CD4-positive, alpha-beta T cell (primary cell): ENCODE measurements around the gene PARVB. TPM values are rescaled to one million over a fixed set of nuclear protein-coding genes. Genes with fewer than 3 reads are reported as not detected.

ENCODE experiments used
- ATAC-seq: fragments of 200-7000 bp; cut with Tn5 transposase; one replicate; pipeline ENCODE4 v1.10.0; 2022; ENCODE audit warnings: mild to moderate bottlenecking; ENCODE audit not compliant: poor library complexity
- CTCF ChIA-PET: fragments of 350-600 bp; sonication (Branson Sonifier 250); formaldehyde crosslinking; loops from one replicate; lab custom pipeline; 2021; ENCODE audit warnings: antibody characterized with exemption, inconsistent platforms; lab: Charles Lee
- POLR2A ChIA-PET: fragments of 350-600 bp; sonication (Branson Sonifier 250); formaldehyde crosslinking; loops from one replicate; lab custom pipeline; 2021; ENCODE audit warnings: antibody characterized with exemption, inconsistent platforms; lab: Charles Lee
- DNase-seq, 14 experiments: peaks; one replicate each; pipeline ENCODE4 v3.0.0-alpha.2; 2013 to 2020; ENCODE audit warnings: mixed read lengths in 2 of 14
- H3K27ac ChIP-seq, 2 donors: one replicate each; pipeline versions ENCODE4 v1.5.1 to v1.7.0; 2013; ENCODE audit warnings: low read length in 2 of 2, low read depth in 1 of 2, mild to moderate bottlenecking in 1 of 2
- H3K27me3 ChIP-seq, 2 experiments: 1 replicate in 1 of 2; 2 replicates in 1 of 2; pipeline versions ENCODE4 v1.6.1 to v1.7.0; 2013; ENCODE audit warnings: low read length in 2 of 2, control low read depth in 1 of 2, mild to moderate bottlenecking in 1 of 2, moderate library complexity in 1 of 2; ENCODE audit not compliant: insufficient read depth in 2 of 2, control insufficient read depth in 1 of 2
- H3K36me3 ChIP-seq: one replicate; pipeline ENCODE4 v1.6.1; 2013; ENCODE audit warnings: low read length, control low read depth; ENCODE audit not compliant: insufficient read depth
- H3K4me1 ChIP-seq: one replicate; pipeline ENCODE4 v1.6.1; 2013; ENCODE audit warnings: low read length, control low read depth; ENCODE audit not compliant: insufficient read depth
- H3K4me3 ChIP-seq: one replicate; pipeline ENCODE4 v1.5.1; 2013; ENCODE audit warnings: mild to moderate bottlenecking, low read length, moderate library complexity
- H3K9me3 ChIP-seq, 2 experiments: 1 replicate in 1 of 2; 2 replicates in 1 of 2; pipeline versions ENCODE4 v1.6.1 to v1.7.0; 2013; ENCODE audit warnings: low read length in 2 of 2, mild to moderate bottlenecking in 2 of 2, control low read depth in 1 of 2, moderate library complexity in 1 of 2; ENCODE audit not compliant: control insufficient read depth in 1 of 2, insufficient read depth in 1 of 2
- H3K27ac Mint-ChIP-seq: one replicate; pipeline ENCODE4 v1.8.0; 2020; ENCODE audit warnings: mixed read lengths
- H3K27me3 Mint-ChIP-seq: one replicate; pipeline ENCODE4 v1.8.0; 2021; ENCODE audit warnings: mixed read lengths
- H3K36me3 Mint-ChIP-seq: one replicate; pipeline ENCODE4 v1.8.0; 2021; ENCODE audit warnings: low read depth, mixed read lengths
- H3K4me1 Mint-ChIP-seq: one replicate; pipeline ENCODE4 v1.8.0; 2021; ENCODE audit warnings: low read depth, mixed read lengths
- H3K4me3 Mint-ChIP-seq: one replicate; pipeline ENCODE4 v1.8.0; 2020; ENCODE audit warnings: mild to moderate bottlenecking, mixed read lengths
- H3K9me3 Mint-ChIP-seq: one replicate; pipeline ENCODE4 v1.8.0; 2020; ENCODE audit warnings: mixed read lengths
- intact Hi-C, 2 experiments: fragments of 100-400 bp; cut with DNase I in 1 of 2; cut with micrococcal nuclease in 1 of 2; formaldehyde crosslinking; loops; one replicate each; pipeline versions ENCODE4 v1.15.1 to v1.9.0; 2023 to 2025; cut with DNase I, micrococcal nuclease
- total RNA-seq, 174 experiments: library from RNA in 2 of 174; stranded (reverse) in 2 of 174; gene quantifications; one replicate each; pipeline ENCODE4 v1.2.3 and lab custom pipeline; 2021 to 2026
- TF ChIP-seq, protein P1 (sequence below): fragments of 200-600 bp; IDR thresholded peaks from one replicate; pipeline ENCODE4 v1.8.0; 2022; ENCODE audit warnings: antibody characterized with exemption, mild to moderate bottlenecking

PARVB gene
- total RNA-seq, 2 experiments from 2014 or later = 6.2 to 6.4 TPM

GRCh38 chr22:44030051-44030701 is 6.1 kb downstream of the PARVB start:
- Mint-ChIP-seq H3K9me3 (no peaks in the 10 kb centered on the region), H3K27ac (no peak overlapping the region), H3K4me3 (no peak overlapping the region), H3K36me3 (no peaks in the 10 kb centered on the region), H3K27me3 (peaks cover 16% of the 10 kb centered on the region), H3K4me1 (peaks cover 50% of the 10 kb centered on the region)
- DNase-seq (no peak), ATAC-seq (no peak)
- H3K9me3 ChIP-seq = no peaks in the 10 kb centered on the region
- H3K27ac ChIP-seq = no peak overlapping the region
- ChIA-PET CTCF (interaction anchor here (0.6 kb wide), 1 partner anchor 30 kb away, joined by 5 read pairs; no protein-coding TSS in a partner anchor), POLR2A (interaction anchor here (0.6 kb wide), 1 partner anchor 12 kb away, joined by 3 read pairs; no protein-coding TSS in a partner anchor)
- no peak overlapping the region for H3K4me3 ChIP-seq
- intact Hi-C loops = loop anchor here in 1 of 2 experiments (5.0 kb wide), 1 partner anchor 348 kb away; no protein-coding TSS in a partner anchor
- H3K27me3 ChIP-seq = peaks cover 0 to 15% of the 10 kb centered on the region in 2 experiments
- TF ChIP-seq, protein P1, sequence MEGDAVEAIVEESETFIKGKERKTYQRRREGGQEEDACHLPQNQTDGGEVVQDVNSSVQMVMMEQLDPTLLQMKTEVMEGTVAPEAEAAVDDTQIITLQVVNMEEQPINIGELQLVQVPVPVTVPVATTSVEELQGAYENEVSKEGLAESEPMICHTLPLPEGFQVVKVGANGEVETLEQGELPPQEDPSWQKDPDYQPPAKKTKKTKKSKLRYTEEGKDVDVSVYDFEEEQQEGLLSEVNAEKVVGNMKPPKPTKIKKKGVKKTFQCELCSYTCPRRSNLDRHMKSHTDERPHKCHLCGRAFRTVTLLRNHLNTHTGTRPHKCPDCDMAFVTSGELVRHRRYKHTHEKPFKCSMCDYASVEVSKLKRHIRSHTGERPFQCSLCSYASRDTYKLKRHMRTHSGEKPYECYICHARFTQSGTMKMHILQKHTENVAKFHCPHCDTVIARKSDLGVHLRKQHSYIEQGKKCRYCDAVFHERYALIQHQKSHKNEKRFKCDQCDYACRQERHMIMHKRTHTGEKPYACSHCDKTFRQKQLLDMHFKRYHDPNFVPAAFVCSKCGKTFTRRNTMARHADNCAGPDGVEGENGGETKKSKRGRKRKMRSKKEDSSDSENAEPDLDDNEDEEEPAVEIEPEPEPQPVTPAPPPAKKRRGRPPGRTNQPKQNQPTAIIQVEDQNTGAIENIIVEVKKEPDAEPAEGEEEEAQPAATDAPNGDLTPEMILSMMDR = no peak
- no peaks in the 10 kb centered on the region for H3K36me3 ChIP-seq
- peaks cover 57% of the 10 kb centered on the region for H3K4me1 ChIP-seq

DNA sequence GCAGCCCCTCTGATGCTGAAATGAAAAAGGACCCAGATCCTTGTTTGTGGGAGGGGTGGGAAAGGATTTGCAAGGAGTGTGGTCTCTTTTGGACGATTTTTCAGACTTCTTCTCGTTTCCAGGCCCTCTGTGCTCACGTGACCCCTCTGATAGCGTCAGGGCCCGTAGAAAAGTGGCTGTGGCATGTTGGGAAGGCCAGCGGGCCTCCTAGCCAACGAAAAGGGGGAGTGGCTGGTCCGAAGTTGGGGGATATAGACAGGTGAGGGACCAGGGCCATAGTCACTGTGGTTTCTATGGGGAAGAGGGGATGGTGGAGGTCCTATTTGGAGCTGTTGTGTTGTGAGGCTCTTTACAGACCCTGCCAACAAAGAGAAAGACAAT is 6.6 kb downstream of the PARVB start:
- ATAC-seq = no peak
- Histone ChIP-seq H3K36me3 (no peaks in the 10 kb centered on the region), H3K27me3 (peaks cover 0 to 12% of the 10 kb centered on the region in 2 experiments), H3K4me1 (peaks cover 52% of the 10 kb centered on the region), H3K27ac (peak overlapping the region in 1 of 2 donors; percentile 64), H3K9me3 (no peaks in the 10 kb centered on the region), H3K4me3 (no peak overlapping the region)
- peaks cover 45% of the 10 kb centered on the region for H3K4me1 Mint-ChIP-seq
- H3K27me3 Mint-ChIP-seq = peaks cover 11% of the 10 kb centered on the region
- intact Hi-C loops = loop anchor here in 1 of 2 experiments (5.0 kb wide), 1 partner anchor 348 kb away; no protein-coding TSS in a partner anchor
- no peak overlapping the region for H3K4me3 Mint-ChIP-seq
- POLR2A ChIA-PET = no interaction called here
- DNase-seq = no peak
- no peaks in the 10 kb centered on the region for H3K36me3 Mint-ChIP-seq
- CTCF ChIA-PET = no interaction called here
- TF ChIP-seq, protein P1 = no peak
- H3K9me3 Mint-ChIP-seq = no peaks in the 10 kb centered on the region
- peak overlapping the region; percentile 77 for H3K27ac Mint-ChIP-seq

- Histone ChIP-seq H3K9me3 (no peaks in the 10 kb centered on the region), H3K4me1 (peaks cover 45% of the 10 kb centered on the region), H3K36me3 (no peaks in the 10 kb centered on the region), H3K27me3 (peaks cover 0 to 8% of the 10 kb centered on the region in 2 experiments), H3K27ac (peak overlapping the region in 1 of 2 donors; percentile 64), H3K4me3 (peak overlapping the region; percentile 22)
- CTCF ChIA-PET = no interaction called here
- ATAC-seq (peak; percentile 38), DNase-seq (peak in 4 of 14 experiments; percentile 20 to 54 (median 44))
- Mint-ChIP-seq H3K27me3 (peaks cover 4% of the 10 kb centered on the region), H3K36me3 (no peaks in the 10 kb centered on the region), H3K9me3 (no peaks in the 10 kb centered on the region), H3K4me3 (peak overlapping the region; percentile 80), H3K27ac (peak overlapping the region; percentile 77), H3K4me1 (peaks cover 38% of the 10 kb centered on the region)
- intact Hi-C loops = loop anchor here in 1 of 2 experiments (5.0 kb wide), 1 partner anchor 349 kb away; no protein-coding TSS in a partner anchor
- TF ChIP-seq, protein P1 = no peak
- POLR2A ChIA-PET = no interaction called here
Observed at GRCh38 chr22:44031158-44031952, 7.3 kb downstream of the PARVB start.
